Subcutaneous adipose tissue (tissue), 4 donors: ENCODE data around the gene DYRK1A. TPM values are rescaled to one million over a fixed set of nuclear protein-coding genes. Genes with fewer than 3 reads are reported as not detected.

ENCODE experiments used
- CTCF ChIP-seq: fragments of 450-650 bp; IDR thresholded peaks from one replicate; pipeline ENCODE4 v1.5.1; 2016; ENCODE audit warnings: low read depth, mild to moderate bottlenecking, control low read depth, antibody characterized with exemption, moderate library complexity
- total RNA-seq, 4 donors: library from RNA; depleted of rRNA; stranded (reverse); fragments of >200 nt; gene quantifications; one replicate each; pipeline ENCODE4 v1.1.0, GENCODE V29; 2016

Gene DYRK1A
- total RNA-seq, 4 donors from 2014 or later: 52.4 to 77.2 (median 68.8) TPM

- TF ChIP-seq CTCF: no peak
Measured at GRCh38 chr21:37371041-37371397, 4.4 kb downstream of the DYRK1A start.

- TF ChIP-seq CTCF: no peak
Measured at GRCh38 chr21:37372127-37372731, 5.7 kb downstream of the DYRK1A start.

DNA sequence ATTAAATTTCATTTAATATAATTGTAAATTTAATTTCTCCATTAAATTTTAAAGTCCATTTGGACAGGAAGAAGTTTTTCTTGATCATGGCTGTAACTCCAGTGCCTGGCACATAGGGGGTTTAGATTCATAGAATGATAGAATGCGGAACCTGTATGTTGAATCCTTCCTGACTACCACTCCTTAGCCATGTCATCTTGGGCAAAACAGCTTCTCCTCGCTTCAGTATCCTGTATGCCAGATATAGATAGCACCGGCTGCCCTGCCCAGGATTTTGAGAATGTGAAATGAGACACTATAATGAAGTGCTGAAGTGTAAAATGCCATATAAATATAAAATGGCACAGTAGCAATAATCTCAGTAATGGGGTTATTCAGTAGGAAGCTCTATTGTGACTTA, 6.4 kb downstream of the DYRK1A start:
- TF ChIP-seq CTCF: no peak

DNA sequence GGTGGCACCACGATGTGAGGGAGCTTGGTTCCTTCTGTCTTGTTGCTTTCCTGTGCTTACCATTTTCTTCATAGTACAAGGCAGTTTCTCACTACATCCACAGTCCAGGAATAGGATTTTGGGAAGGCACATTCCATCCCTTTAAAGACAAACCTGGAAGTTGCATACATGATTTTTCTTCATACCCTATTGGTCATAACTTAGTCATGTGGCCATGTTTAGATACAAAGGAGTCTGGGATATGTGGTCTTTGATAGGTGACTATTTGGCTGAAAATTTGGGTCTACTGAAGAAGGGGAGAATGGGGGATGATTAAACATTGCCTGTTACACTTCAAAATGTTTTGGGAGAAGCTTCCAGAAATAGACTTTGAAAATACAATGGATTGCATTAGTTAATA, 7.0 kb downstream of the DYRK1A start:
- TF ChIP-seq CTCF: no peak

DNA sequence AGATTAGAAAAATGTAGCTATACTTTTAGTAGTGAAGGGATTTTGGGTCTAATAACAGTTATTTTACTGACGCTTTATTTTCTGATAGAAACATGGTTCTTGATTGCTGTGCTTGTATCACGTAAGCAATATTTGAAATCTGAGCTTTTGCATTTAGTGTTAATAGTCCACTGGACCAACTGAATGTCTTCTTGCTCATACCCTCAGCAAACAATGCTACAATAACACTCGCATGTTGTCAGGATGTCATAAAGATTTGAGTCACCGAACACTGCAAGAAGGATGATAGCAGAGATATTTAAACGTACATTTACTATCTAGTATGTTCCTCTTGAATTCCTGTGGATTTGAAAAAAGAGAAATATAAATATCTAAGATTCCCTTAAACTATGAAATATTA, 7.5 kb downstream of the DYRK1A start:
- no peak for TF ChIP-seq CTCF

DNA sequence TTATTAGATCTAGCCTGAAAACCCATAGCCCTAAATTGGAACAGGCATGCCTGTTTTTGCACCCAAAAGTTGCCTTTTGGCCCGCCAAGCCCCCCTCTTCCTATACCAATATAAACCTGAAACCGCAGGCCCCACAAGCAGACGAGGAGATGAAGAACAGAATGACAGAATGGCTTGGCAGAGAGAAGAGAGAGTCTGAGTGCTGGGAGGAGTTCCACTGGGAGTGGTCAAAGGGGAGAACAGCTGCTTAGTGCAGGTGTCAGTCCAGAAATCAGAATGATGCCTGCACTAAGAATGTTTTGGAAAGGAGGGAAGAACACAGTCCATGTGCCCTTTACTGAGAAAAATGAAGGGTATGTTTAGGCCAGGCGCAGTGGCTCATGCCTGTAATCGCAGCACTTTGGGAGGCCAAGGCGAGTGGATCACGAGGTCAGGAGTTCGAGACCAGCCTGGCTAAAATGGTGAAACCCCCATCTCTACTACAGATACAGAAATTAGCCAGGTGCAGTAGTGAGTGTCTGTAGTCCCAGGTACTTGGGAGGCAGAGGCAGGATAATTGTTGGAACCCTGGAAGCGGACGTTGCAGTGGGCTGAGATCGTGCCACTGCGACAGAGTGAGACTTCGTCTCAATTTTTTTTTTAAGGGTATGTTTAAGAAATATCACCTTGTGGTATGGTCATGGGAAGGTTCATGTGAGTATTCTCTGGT, 9.4 kb downstream of the DYRK1A start:
- TF ChIP-seq CTCF: no peak

DNA sequence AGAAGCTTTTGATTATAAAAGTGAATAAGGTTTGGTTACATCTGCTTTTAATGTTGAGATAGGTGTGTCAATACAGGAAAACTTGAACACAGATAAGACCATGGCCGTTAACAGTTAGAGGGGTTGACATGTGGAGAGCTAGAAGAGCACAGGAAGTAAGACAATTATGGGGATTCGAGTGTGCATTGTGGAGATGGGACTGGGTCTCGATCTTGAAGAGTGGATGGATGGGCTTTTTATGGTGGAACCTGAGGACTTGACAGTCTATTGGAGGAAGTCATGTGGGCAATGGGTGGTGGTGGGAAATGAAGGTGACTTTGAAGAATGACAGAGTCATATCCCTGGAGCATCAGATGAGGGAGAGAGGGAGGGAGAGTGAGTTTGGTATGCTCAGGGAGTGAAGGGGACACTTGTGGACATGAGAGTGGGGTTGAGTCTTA, 12.1 kb downstream of the DYRK1A start:
- no peak for TF ChIP-seq CTCF
